Astrocyte of the cerebellum (primary cell): ENCODE data around the gene NTN1.
"Not testable (repeated sequence)": the region's sequence is repeated elsewhere in the genome, so short reads cannot be mapped to it uniquely, and the experiment has no call there.

Experiments used
- DNase-seq: peaks from one replicate; pipeline ENCODE4 v3.0.0-alpha.2; 2011; ENCODE audit warnings: low read depth
- H3K4me3 ChIP-seq: 2 replicates; pipeline ENCODE4 v1.5.1; 2011; ENCODE audit warnings: mild to moderate bottlenecking, low read depth, low read length, moderate library complexity
- CTCF ChIP-seq: IDR thresholded peaks from 2 replicates; pipeline ENCODE4 v1.5.1; 2012; ENCODE audit warnings: low read length, low read depth, moderate library complexity, mild to moderate bottlenecking; ENCODE audit errors: missing control alignments
- in situ Hi-C: cut with HindIII; loops from 2 replicates; pipeline ENCODE4 v1.10.0; 2017; ENCODE audit warnings: low sequenced_read_pairs

Gene NTN1

GRCh38 chr17:9104370-9105041 lies 83.2 kb downstream of the NTN1 start:
- in situ Hi-C loops = no loop called here
- no peak overlapping the region for H3K4me3 ChIP-seq
- no peak for DNase-seq
- TF ChIP-seq CTCF = no peak

GRCh38 chr17:9105068-9105868 lies 84.0 kb downstream of the NTN1 start:
- in situ Hi-C loops = no loop called here
- no peak for DNase-seq
- TF ChIP-seq CTCF = no peak
- no peak overlapping the region for H3K4me3 ChIP-seq

GRCh38 chr17:9106278-9106677 lies 85.0 kb downstream of the NTN1 start:
- H3K4me3 ChIP-seq, DNase-seq, in situ Hi-C loops: not testable (repeated sequence)

- H3K4me3 ChIP-seq = no peak overlapping the region
- in situ Hi-C loops = no loop called here
- DNase-seq = no peak
- no peak for TF ChIP-seq CTCF
Measured at GRCh38 chr17:9107527-9107926, 86.2 kb downstream of the NTN1 start.

GRCh38 chr17:9108146-9108545 lies 86.8 kb downstream of the NTN1 start:
- DNase-seq = no peak
- no peak for TF ChIP-seq CTCF
- in situ Hi-C loops = no loop called here
- H3K4me3 ChIP-seq = no peak overlapping the region

- no peak for DNase-seq
- no peak for TF ChIP-seq CTCF
- in situ Hi-C loops = no loop called here
- H3K4me3 ChIP-seq = no peak overlapping the region
Measured at GRCh38 chr17:9109933-9110332, 88.6 kb downstream of the NTN1 start.

- no peak overlapping the region for H3K4me3 ChIP-seq
- in situ Hi-C loops = no loop called here
- no peak for DNase-seq
- TF ChIP-seq CTCF = no peak
Measured at GRCh38 chr17:9110501-9110900, 89.2 kb downstream of the NTN1 start.
